Panc1 (cell line): Measurements from ENCODE around the gene TMOD2.

Source experiments
- POLR2AphosphoS5 ChIP-seq: IDR thresholded peaks from 2 replicates; pipeline ENCODE4 v1.6.1; 2012; ENCODE audit warnings: mild to moderate bottlenecking, low read depth, low read length, moderate library complexity
- TCF7L2 ChIP-seq: IDR thresholded peaks from 2 replicates; pipeline ENCODE4 v1.6.1; 2011; ENCODE audit warnings: mild to moderate bottlenecking, low read depth, low read length, inconsistent platforms
- TF ChIP-seq, protein P1 (sequence below): fragments of 450-650 bp; IDR thresholded peaks from 2 replicates; pipeline ENCODE4 v1.5.1; 2017; ENCODE audit warnings: mild to moderate bottlenecking
- TF ChIP-seq, protein P2 (sequence below), 2 experiments: IDR thresholded peaks; 2 replicates each; pipeline ENCODE4 v1.6.1; 2011 to 2012; ENCODE audit warnings: low read depth in 2 of 2, control low read depth in 1 of 2, low read length in 1 of 2, mild to moderate bottlenecking in 1 of 2, moderate library complexity in 1 of 2; ENCODE audit not compliant: insufficient read depth in 1 of 2

DNA sequence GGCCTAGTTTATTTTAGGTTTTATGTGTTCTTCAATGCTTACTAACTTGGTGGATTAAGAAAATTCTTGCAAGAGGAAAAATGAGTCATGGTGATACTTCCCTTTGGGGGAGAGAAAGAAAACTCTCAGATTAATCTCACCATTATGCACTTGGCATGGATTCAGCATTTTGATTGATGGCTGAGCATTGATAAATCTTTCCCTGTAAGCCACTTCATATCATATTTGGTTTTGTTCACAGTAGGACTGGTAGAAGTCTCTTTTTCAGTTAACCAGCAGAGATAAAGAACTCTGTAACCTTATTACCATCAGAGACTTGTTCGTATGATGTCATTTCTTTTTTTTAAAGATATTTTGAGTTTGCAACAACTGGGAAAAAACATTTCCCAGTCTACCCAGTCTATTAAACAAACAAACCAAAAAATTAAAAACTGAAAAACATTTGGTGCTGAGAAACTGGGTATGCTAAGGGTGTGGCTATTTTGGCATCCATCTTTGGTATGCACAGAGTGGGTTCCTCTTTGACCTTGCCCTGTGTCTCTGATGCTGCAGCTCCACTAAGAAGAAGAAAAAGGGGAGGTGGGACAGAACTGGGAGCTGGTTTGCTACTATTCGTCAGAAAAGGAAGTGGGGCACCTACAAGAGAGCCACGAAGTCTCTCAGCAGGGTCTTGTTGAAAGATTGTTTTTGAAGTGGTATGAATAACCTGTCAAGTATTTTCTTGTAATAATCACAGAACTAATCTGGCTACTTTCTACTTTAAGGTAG lies 95.2 kb downstream of the TMOD2 start:
- TF ChIP-seq, protein P1, sequence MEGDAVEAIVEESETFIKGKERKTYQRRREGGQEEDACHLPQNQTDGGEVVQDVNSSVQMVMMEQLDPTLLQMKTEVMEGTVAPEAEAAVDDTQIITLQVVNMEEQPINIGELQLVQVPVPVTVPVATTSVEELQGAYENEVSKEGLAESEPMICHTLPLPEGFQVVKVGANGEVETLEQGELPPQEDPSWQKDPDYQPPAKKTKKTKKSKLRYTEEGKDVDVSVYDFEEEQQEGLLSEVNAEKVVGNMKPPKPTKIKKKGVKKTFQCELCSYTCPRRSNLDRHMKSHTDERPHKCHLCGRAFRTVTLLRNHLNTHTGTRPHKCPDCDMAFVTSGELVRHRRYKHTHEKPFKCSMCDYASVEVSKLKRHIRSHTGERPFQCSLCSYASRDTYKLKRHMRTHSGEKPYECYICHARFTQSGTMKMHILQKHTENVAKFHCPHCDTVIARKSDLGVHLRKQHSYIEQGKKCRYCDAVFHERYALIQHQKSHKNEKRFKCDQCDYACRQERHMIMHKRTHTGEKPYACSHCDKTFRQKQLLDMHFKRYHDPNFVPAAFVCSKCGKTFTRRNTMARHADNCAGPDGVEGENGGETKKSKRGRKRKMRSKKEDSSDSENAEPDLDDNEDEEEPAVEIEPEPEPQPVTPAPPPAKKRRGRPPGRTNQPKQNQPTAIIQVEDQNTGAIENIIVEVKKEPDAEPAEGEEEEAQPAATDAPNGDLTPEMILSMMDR = no peak
- TF ChIP-seq TCF7L2 (no peak), POLR2AphosphoS5 (no peak)
- TF ChIP-seq, protein P2, sequence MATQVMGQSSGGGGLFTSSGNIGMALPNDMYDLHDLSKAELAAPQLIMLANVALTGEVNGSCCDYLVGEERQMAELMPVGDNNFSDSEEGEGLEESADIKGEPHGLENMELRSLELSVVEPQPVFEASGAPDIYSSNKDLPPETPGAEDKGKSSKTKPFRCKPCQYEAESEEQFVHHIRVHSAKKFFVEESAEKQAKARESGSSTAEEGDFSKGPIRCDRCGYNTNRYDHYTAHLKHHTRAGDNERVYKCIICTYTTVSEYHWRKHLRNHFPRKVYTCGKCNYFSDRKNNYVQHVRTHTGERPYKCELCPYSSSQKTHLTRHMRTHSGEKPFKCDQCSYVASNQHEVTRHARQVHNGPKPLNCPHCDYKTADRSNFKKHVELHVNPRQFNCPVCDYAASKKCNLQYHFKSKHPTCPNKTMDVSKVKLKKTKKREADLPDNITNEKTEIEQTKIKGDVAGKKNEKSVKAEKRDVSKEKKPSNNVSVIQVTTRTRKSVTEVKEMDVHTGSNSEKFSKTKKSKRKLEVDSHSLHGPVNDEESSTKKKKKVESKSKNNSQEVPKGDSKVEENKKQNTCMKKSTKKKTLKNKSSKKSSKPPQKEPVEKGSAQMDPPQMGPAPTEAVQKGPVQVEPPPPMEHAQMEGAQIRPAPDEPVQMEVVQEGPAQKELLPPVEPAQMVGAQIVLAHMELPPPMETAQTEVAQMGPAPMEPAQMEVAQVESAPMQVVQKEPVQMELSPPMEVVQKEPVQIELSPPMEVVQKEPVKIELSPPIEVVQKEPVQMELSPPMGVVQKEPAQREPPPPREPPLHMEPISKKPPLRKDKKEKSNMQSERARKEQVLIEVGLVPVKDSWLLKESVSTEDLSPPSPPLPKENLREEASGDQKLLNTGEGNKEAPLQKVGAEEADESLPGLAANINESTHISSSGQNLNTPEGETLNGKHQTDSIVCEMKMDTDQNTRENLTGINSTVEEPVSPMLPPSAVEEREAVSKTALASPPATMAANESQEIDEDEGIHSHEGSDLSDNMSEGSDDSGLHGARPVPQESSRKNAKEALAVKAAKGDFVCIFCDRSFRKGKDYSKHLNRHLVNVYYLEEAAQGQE (IDR thresholded peaks at IDR 0.05; ENCODE audit: insufficient read depth in 1 of 2, low read depth in 2 of 2, low read length in 1 of 2) = no peak
